DMS153 (cell line): Measurements from ENCODE around the gene RIBC2.

Experiments used
- DNase-seq: peaks from one replicate; lab custom pipeline; 2025; lab: John Stamatoyannopoulos, UW

The RIBC2 gene

GRCh38 chr22:45473626-45474237 lies 60.2 kb downstream of the RIBC2 start:
- DNase-seq: no peak

DNA sequence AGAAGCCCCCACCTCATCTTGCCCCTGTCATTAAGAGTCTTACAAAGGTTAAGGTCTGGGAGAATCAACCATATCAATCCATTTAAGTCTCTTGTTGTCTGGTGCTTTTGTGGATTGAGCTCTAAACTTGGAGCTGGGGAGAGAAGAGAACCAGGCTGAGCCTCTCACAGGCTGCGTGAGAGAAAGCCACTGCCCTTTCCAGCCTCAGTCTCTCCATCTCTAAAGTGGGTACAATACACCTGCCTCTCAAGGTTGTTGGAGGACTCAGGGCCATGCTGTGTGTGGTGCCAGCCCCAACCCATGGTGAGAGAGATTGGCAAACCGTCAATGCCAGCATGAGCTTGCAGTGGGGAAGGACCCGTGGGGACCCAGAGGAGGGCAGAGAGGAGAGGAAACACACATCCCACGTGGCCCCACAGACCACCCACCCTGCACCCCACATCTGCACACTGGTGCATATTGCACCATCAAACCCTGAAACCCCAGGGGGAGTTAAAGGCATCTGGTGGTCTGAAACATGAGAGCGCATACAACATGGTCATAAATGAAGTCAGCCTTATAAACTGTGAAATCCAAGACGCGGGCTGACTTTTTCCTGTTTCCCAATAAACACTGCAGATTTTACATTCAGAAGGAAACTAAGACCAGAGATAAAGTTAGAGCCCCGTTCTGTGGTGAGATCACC lies 61.7 kb downstream of the RIBC2 start:
- no peak for DNase-seq

DNA sequence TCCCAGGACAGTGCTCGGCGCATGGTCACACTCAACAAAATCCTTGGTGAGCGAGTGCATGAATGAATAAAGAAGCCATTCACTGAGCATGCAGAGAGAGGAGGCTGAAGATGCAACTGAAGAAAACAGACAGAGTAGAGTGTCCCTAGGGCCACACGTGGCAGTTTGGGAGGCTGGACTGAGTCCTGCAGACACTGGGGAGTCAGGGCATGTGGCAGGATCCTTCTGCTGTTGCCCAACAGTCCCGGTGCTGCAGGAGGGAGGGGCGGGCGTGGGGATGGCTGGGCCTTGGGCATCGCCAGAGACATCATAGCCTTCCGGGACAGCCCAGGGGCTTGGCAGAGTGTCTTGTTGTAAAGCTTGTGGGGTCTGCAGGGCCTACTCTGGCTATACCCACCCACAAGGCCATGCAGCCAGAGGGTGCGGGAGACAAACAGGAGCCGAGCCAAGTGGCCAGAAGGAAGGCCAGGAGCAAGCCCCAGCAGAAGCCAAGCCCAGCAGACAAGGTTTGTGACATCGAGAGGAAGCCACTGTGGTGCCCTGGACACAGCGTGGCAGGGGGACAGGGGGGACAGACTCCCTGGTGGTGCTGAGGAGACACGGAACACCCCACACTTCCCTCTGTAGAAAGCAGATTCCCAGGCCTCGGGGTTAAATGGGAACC lies 62.5 kb downstream of the RIBC2 start:
- DNase-seq: no peak

DNA sequence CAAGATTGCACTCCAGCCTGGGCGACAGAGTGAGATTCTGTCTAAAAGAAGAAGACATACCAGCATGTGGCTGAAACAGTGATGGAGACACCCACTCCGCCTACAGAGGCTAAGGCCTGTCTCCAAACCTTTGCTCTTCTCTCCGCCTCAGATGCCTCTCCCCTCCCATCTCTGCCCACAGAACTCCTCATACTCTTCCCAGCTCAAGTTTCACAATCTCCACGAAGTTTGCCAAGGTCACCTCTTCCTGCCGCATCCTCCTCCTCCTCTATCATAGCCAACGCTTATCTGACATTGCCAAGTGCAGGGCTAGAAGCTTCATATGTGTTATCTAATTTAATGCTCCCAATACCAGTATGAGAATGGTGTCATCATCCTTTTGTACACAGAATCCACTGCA lies 63.3 kb downstream of the RIBC2 start:
- no peak for DNase-seq

- DNase-seq: no peak
Observed at GRCh38 chr22:45477366-45478107, 64.0 kb downstream of the RIBC2 start.

DNA sequence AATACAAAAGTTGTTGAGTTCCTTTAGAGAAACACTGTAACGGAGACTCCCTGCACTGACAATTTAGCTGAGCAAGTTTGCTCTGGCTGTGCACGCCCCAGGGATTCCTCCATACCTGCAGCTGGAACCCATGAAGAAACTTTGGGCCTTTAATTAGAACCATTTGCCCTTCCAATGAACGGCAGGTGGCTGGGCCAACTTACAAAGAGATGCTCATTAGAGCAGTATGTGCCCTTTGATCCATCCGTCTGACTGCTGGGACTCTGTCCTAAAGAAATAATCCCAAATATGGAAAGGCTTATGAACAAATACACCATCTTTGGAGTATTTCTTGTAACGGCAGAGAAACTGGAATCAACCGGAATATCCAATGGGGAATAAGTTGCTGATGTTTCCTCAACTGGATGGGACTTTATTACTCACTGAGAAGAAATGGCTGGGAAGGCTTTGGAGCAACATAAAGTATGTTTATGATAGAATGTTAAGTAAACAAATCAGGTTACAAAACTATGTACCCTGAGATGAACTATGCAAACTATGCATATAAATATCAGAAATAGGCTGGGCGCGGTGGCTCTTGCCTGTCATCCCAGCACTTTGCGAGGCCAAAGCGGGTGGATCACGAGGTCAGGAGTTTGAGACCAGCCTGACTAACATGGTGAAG lies 64.7 kb downstream of the RIBC2 start:
- DNase-seq: no peak

- DNase-seq: no peak
Observed at GRCh38 chr22:45480717-45481116, 67.2 kb downstream of the RIBC2 start.

DNA sequence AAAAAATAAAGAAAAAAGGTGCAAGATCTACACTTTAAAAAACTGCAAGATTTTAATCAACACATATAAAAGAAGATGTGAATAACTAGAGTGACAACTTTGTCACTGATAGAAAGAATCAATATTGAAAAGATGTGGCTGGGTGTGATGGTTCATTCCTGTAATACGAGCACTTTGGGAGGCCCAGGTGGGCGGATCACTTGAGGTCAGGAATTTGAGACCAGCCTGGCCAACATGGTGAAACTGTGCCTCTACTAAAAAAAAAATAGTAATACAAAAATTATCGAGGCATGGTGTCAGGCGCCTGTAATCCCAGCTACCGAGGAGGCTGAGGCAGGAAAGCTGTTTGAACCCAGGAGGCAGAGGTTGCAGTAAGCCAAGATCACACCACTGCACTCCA lies 68.2 kb downstream of the RIBC2 start:
- DNase-seq: no peak
